ENCODE data around the gene SPARC. TPM values are rescaled to one million over a fixed set of nuclear protein-coding genes. Genes with fewer than 3 reads are reported as not detected.
A peak's percentile ranks its signal among the peaks of the same experiment; 100 is the strongest.
"Not testable (repeated sequence)": the region's sequence is repeated elsewhere in the genome, so short reads cannot be mapped to it uniquely, and the experiment has no call there.

SPARC gene
- total RNA-seq, 1 donor from 2014 or later, result 935 TPM

GRCh38 chr5:151700296-151700695 is 13.6 kb upstream of the SPARC start:
- H3K4me1 ChIP-seq, result peaks cover 0 to 44% of the 10 kb centered on the region in 2 donors
- no peak overlapping the region for H3K4me3 ChIP-seq
- DNase-seq (ENCODE audit: low spot score in 2 of 2), result no peak
- H3K27ac ChIP-seq, result peak overlapping the region; percentile 91 to 98
- no peaks in the 10 kb centered on the region for H3K27me3 ChIP-seq
- TF ChIP-seq CTCF (IDR thresholded peaks at IDR 0.05), result no peak
- no peaks in the 10 kb centered on the region for H3K9me3 ChIP-seq
- intact Hi-C loops (cut with DNase I), result no loop called here
- no peaks in the 10 kb centered on the region for H3K36me3 ChIP-seq

GRCh38 chr5:151699071-151699901 is 12.6 kb upstream of the SPARC start:
- peak overlapping the region in 1 of 2 donors; percentile 25 for H3K4me3 ChIP-seq
- DNase-seq (ENCODE audit: low spot score in 2 of 2), result peak; percentile 37 to 91
- peaks cover 0 to 44% of the 10 kb centered on the region in 2 donors for H3K4me1 ChIP-seq

GRCh38 chr5:151698081-151698480 is 11.4 kb upstream of the SPARC start:
- DNase-seq (ENCODE audit: low spot score in 2 of 2); H3K9me3 ChIP-seq; H3K4me3 ChIP-seq; H3K27me3 ChIP-seq; H3K36me3 ChIP-seq: not testable (repeated sequence)
- intact Hi-C loops (cut with DNase I), result loop anchor here (2.0 to 5.0 kb wide), 3 partner anchors 19 to 43 kb away; no protein-coding TSS in a partner anchor
- Histone ChIP-seq H3K27ac (peak overlapping the region; percentile 91 to 98), H3K4me1 (peaks cover 0 to 44% of the 10 kb centered on the region in 2 donors)

More at GRCh38 chr5:151699071-151699901, 12.6 kb upstream of the SPARC start:
- intact Hi-C loops (cut with DNase I), result loop anchor here (2.0 to 5.0 kb wide), 3 partner anchors 18 to 42 kb away; no protein-coding TSS in a partner anchor
- no peaks in the 10 kb centered on the region for H3K27me3 ChIP-seq
- peak overlapping the region; percentile 91 to 98 for H3K27ac ChIP-seq
- H3K9me3 ChIP-seq, result no peaks in the 10 kb centered on the region
- H3K36me3 ChIP-seq, result no peaks in the 10 kb centered on the region
- no peak for TF ChIP-seq CTCF (IDR thresholded peaks at IDR 0.05)

- intact Hi-C loops (cut with DNase I), result loop anchor here (5.0 kb wide), 1 partner anchor 35 kb away; no protein-coding TSS in a partner anchor
- TF ChIP-seq CTCF (IDR thresholded peaks at IDR 0.05), result no peak
- Histone ChIP-seq H3K9me3 (no peaks in the 10 kb centered on the region), H3K36me3 (no peaks in the 10 kb centered on the region), H3K27me3 (no peaks in the 10 kb centered on the region), H3K27ac (peak overlapping the region; percentile 91 to 98), H3K4me1 (peaks cover 0 to 43% of the 10 kb centered on the region in 2 donors), H3K4me3 (no peak overlapping the region)
- peak in 1 of 2 donors; percentile 61 for DNase-seq (ENCODE audit: low spot score in 2 of 2)
Measured at GRCh38 chr5:151697452-151697851, 10.7 kb upstream of the SPARC start.

- H3K4me3 ChIP-seq, result peak overlapping the region; percentile 5 to 20
Measured at GRCh38 chr5:151696470-151697061, 9.9 kb upstream of the SPARC start.

More at GRCh38 chr5:151696470-151697061, 9.9 kb upstream of the SPARC start:
- Histone ChIP-seq H3K27ac (peak overlapping the region; percentile 91 to 98), H3K27me3 (no peaks in the 10 kb centered on the region), H3K36me3 (no peaks in the 10 kb centered on the region), H3K4me1 (peaks cover 0 to 37% of the 10 kb centered on the region in 2 donors), H3K9me3 (no peaks in the 10 kb centered on the region)
- intact Hi-C loops (cut with DNase I), result loop anchor here (1.0 to 5.0 kb wide), 2 partner anchors 9 to 34 kb away; no protein-coding TSS in a partner anchor
- peak; percentile 66 to 93 for DNase-seq (ENCODE audit: low spot score in 2 of 2)
- TF ChIP-seq CTCF (IDR thresholded peaks at IDR 0.05), result no peak

Data from ascending aorta (tissue), 2 donors.